ENCODE data around the gene SLC16A5.

DNA sequence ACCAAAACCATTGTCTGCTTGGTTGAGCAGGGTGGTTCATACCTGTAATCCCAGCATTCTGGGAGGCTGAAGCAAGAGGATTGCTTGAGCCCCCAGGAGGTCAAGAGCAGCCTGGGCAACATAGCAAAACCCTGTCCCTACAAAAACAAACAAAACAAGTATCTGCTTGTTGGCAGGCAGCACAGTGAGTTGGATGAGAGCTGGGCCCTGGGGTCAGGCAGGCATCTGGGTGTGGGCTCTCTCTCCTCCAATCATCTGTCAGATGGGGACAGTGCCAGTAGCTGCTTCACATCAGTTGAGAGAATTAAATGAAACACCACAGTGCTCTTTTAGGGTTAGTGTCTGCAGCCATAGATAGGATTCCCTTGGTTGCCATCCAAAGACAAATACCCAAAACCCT, 27.8 kb downstream of the SLC16A5 start:
- TF ChIP-seq, protein P1, sequence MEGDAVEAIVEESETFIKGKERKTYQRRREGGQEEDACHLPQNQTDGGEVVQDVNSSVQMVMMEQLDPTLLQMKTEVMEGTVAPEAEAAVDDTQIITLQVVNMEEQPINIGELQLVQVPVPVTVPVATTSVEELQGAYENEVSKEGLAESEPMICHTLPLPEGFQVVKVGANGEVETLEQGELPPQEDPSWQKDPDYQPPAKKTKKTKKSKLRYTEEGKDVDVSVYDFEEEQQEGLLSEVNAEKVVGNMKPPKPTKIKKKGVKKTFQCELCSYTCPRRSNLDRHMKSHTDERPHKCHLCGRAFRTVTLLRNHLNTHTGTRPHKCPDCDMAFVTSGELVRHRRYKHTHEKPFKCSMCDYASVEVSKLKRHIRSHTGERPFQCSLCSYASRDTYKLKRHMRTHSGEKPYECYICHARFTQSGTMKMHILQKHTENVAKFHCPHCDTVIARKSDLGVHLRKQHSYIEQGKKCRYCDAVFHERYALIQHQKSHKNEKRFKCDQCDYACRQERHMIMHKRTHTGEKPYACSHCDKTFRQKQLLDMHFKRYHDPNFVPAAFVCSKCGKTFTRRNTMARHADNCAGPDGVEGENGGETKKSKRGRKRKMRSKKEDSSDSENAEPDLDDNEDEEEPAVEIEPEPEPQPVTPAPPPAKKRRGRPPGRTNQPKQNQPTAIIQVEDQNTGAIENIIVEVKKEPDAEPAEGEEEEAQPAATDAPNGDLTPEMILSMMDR (IDR thresholded peaks at IDR 0.05), result no peak
- no peak for TF ChIP-seq EP300 (IDR thresholded peaks at IDR 0.05)

Data from gastroesophageal sphincter (tissue), 3 donors.